Posterior vena cava (tissue), 2 donors: ENCODE results near the gene PLEKHA6. TPM values are rescaled to one million over a fixed set of nuclear protein-coding genes. Genes with fewer than 3 reads are reported as not detected.
"Not testable (repeated sequence)": the region's sequence is repeated elsewhere in the genome, so short reads cannot be mapped to it uniquely, and the experiment has no call there.

Experiments used
- DNase-seq: peaks from one replicate; pipeline ENCODE4 v3.0.0-alpha.2; 2020; ENCODE audit warnings: low spot score
- intact Hi-C, 2 donors: fragments of 100-400 bp; cut with DNase I; formaldehyde crosslinking; loops; one replicate each; pipeline versions ENCODE4 v1.14.1 to v1.14.2; 2022 to 2023
- total RNA-seq, 2 donors: library from RNA; stranded (reverse); fragmentation: NEBNext Ultra II Directional; extraction: Animal tissue kit (Norgen Biotek cat#: 25700); gene quantifications; one replicate each; pipeline ENCODE4 v1.2.1, GENCODE V29; 2021
- donor health status: DM: yes; HTN: yes; CAD: no.
- donor health status: DM: yes; HTN: yes; CAD: no.

PLEKHA6 gene
- total RNA-seq, 2 donors from 2014 or later: 13.3 to 23.5 TPM

- DNase-seq, intact Hi-C loops: not testable (repeated sequence)
Observed at GRCh38 chr1:204237515-204237914, 122.2 kb downstream of the PLEKHA6 start.

GRCh38 chr1:204232526-204232925, 127.2 kb downstream of the PLEKHA6 start:
- intact Hi-C loops: no loop called here
- DNase-seq: no peak

- intact Hi-C loops: no loop called here
- DNase-seq: no peak
Observed at GRCh38 chr1:204230211-204230610, 129.5 kb downstream of the PLEKHA6 start.

GRCh38 chr1:204228896-204229295, 130.8 kb downstream of the PLEKHA6 start:
- intact Hi-C loops: no loop called here
- DNase-seq: no peak

GRCh38 chr1:204227996-204228785, 131.5 kb downstream of the PLEKHA6 start:
- no peak for DNase-seq
- intact Hi-C loops: no loop called here

GRCh38 chr1:204227351-204227750, 132.4 kb downstream of the PLEKHA6 start:
- intact Hi-C loops: no loop called here
- no peak for DNase-seq

GRCh38 chr1:204225841-204226735, 133.6 kb downstream of the PLEKHA6 start:
- intact Hi-C loops: no loop called here
- no peak for DNase-seq

GRCh38 chr1:204224655-204225054, 135.1 kb downstream of the PLEKHA6 start:
- DNase-seq: no peak
- intact Hi-C loops: no loop called here

GRCh38 chr1:204223129-204223860, 136.4 kb downstream of the PLEKHA6 start:
- intact Hi-C loops: no loop called here
- no peak for DNase-seq

- intact Hi-C loops: no loop called here
- DNase-seq: no peak
Observed at GRCh38 chr1:204222764-204223055, 137.0 kb downstream of the PLEKHA6 start.

GRCh38 chr1:204222006-204222763, 137.5 kb downstream of the PLEKHA6 start:
- intact Hi-C loops: no loop called here
- DNase-seq: no peak

GRCh38 chr1:204221271-204221670, 138.5 kb downstream of the PLEKHA6 start:
- intact Hi-C loops: no loop called here
- no peak for DNase-seq

- no peak for DNase-seq
- intact Hi-C loops: no loop called here
Observed at GRCh38 chr1:204219971-204220616, 139.6 kb downstream of the PLEKHA6 start.

- intact Hi-C loops: no loop called here
- DNase-seq: no peak
Observed at GRCh38 chr1:204218552-204218951, 141.2 kb downstream of the PLEKHA6 start.

- intact Hi-C loops: no loop called here
Observed at GRCh38 chr1:204217648-204218000, 142.1 kb downstream of the PLEKHA6 start.

GRCh38 chr1:204216880-204217647, 142.7 kb downstream of the PLEKHA6 start:
- DNase-seq: no peak
- intact Hi-C loops: no loop called here

More at GRCh38 chr1:204217648-204218000, 142.1 kb downstream of the PLEKHA6 start:
- DNase-seq: no peak

GRCh38 chr1:204216236-204216635, 143.5 kb downstream of the PLEKHA6 start:
- DNase-seq: no peak
- intact Hi-C loops: no loop called here
